IPS-18a (cell line): ENCODE results near the gene DTD2.

ENCODE experiments used
- H3K27ac ChIP-seq: one replicate; pipeline ENCODE4 v1.5.1; 2013; ENCODE audit warnings: low read length
- H3K27me3 ChIP-seq: one replicate; pipeline ENCODE4 v1.6.1; 2013; ENCODE audit warnings: mild to moderate bottlenecking, low read length; ENCODE audit not compliant: control insufficient read depth, insufficient read depth
- H3K36me3 ChIP-seq: one replicate; pipeline ENCODE4 v1.6.1; 2013; ENCODE audit warnings: low read depth, low read length; ENCODE audit not compliant: control insufficient read depth
- H3K4me1 ChIP-seq: one replicate; pipeline ENCODE4 v1.6.1; 2013; ENCODE audit warnings: low read depth, low read length; ENCODE audit not compliant: control insufficient read depth
- H3K4me3 ChIP-seq: one replicate; pipeline ENCODE4 v1.5.1; 2013; ENCODE audit warnings: low read length
- H3K9ac ChIP-seq: one replicate; pipeline ENCODE4 v1.6.1; 2013; ENCODE audit warnings: mild to moderate bottlenecking, low read length, moderate library complexity
- H3K9me3 ChIP-seq: one replicate; pipeline ENCODE4 v1.6.1; 2013; ENCODE audit warnings: low read depth, low read length; ENCODE audit not compliant: control insufficient read depth

DTD2 gene

GRCh38 chr14:31456841-31457664, at the start of gene DTD2:
DTD2 (minus strand) TSS chr14:31457506; CDS start chr14:31457393, 113 bp downstream.
- H3K4me1 ChIP-seq, result peaks cover 9% of the 10 kb centered on the region
- H3K27me3 ChIP-seq, result no peaks in the 10 kb centered on the region
- peak within 1 kb of the TSS; percentile 94 for H3K9ac ChIP-seq
- peak within 1 kb of the TSS; percentile 94 for H3K27ac ChIP-seq
- H3K9me3 ChIP-seq, result no peaks in the 10 kb centered on the region
- H3K4me3 ChIP-seq, result peak within 1 kb of the TSS; percentile 99
- H3K36me3 ChIP-seq, result peaks cover 8% of the 10 kb centered on the region

- Histone ChIP-seq H3K4me1 (no peaks in the 10 kb centered on the region), H3K9ac (no peak overlapping the region), H3K27me3 (no peaks in the 10 kb centered on the region), H3K4me3 (no peak overlapping the region), H3K36me3 (no peaks in the 10 kb centered on the region), H3K27ac (no peak overlapping the region), H3K9me3 (no peaks in the 10 kb centered on the region)
Measured at GRCh38 chr14:31505411-31505810, 48.1 kb upstream of the DTD2 start.

DNA sequence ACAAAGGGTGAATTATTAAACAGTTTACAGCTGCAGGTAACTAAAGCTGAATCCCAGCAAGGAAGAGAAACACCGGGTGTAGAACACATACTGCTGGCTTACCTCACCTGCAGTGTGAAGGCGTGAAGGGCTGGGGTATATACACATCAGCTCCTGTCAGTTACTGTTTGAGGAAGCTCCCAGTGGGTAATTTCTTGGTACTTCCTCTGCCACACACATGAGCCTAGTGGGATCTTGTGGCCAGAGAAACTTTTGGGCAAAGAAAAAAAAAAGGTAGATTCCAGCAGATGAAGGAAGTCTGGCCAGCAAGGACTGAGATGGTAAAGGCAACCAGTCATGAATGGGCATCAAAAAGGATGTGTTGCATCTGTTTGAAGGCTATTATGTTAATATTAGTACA, 44.6 kb upstream of the DTD2 start:
- Histone ChIP-seq H3K36me3 (no peaks in the 10 kb centered on the region), H3K27me3 (no peaks in the 10 kb centered on the region), H3K27ac (no peak overlapping the region), H3K4me1 (no peaks in the 10 kb centered on the region), H3K9ac (no peak overlapping the region), H3K4me3 (no peak overlapping the region), H3K9me3 (no peaks in the 10 kb centered on the region)

DNA sequence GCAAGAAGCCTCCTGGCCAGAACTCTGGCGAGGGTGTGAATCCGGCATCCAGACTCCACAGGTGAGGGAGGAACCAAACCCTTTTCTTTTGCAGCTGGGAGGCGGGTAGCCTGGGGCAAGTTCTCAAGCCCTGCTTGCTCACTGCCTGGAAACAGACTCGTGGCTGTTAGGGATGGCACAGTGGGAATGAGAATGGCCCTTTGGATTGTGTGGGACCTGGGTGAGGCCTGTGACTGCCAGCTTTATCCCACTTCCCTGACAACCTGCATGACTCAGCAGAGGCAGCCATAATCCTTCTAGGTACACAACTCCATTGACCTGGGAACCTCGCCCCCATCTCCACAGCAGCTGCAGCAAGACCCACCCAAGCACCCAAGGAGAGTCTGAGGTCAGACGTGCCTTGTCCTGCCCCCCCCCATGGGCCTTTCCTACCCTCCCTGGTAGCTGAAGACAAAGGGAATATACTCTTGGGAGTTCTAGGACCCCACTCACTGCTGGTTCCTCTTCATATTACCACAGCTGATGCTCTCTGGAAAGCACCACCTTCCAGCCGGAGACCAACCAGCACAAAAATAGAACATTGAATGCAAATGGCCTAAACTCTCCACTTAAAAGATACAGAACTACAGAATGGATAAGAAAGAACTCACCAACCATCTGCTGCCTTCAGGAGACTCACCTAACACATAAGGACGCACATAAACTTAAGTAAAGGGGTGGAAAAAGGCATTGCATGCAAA, 35.6 kb upstream of the DTD2 start:
- H3K4me3 ChIP-seq, result no peak overlapping the region

GRCh38 chr14:31489691-31490090, 32.4 kb upstream of the DTD2 start:
- H3K27ac ChIP-seq, result no peak overlapping the region
- H3K4me3 ChIP-seq, result no peak overlapping the region
- H3K27me3 ChIP-seq, result no peaks in the 10 kb centered on the region
- no peaks in the 10 kb centered on the region for H3K4me1 ChIP-seq
- H3K36me3 ChIP-seq, result no peaks in the 10 kb centered on the region
- H3K9me3 ChIP-seq, result no peaks in the 10 kb centered on the region
- no peak overlapping the region for H3K9ac ChIP-seq

More for the DNA sequence above, 35.6 kb upstream of the DTD2 start:
- H3K4me1 ChIP-seq, result no peaks in the 10 kb centered on the region
- no peaks in the 10 kb centered on the region for H3K9me3 ChIP-seq
- no peak overlapping the region for H3K9ac ChIP-seq
- H3K27me3 ChIP-seq, result no peaks in the 10 kb centered on the region
- no peak overlapping the region for H3K27ac ChIP-seq
- H3K36me3 ChIP-seq, result no peaks in the 10 kb centered on the region

GRCh38 chr14:31487886-31488285, 30.6 kb upstream of the DTD2 start, which contains the start of gene GPR33:
GPR33 (minus strand) TSS chr14:31488039; CDS start chr14:31483965, 4,074 bp downstream.
- no peaks in the 10 kb centered on the region for H3K36me3 ChIP-seq
- H3K4me3 ChIP-seq, result no peak within 1 kb of the TSS
- H3K9me3 ChIP-seq, result no peaks in the 10 kb centered on the region
- no peak within 1 kb of the TSS for H3K9ac ChIP-seq
- no peaks in the 10 kb centered on the region for H3K4me1 ChIP-seq
- H3K27ac ChIP-seq, result no peak within 1 kb of the TSS
- H3K27me3 ChIP-seq, result no peaks in the 10 kb centered on the region

GRCh38 chr14:31486764-31487163, 29.5 kb upstream of the DTD2 start:
- H3K27me3 ChIP-seq, result no peaks in the 10 kb centered on the region
- no peak overlapping the region for H3K27ac ChIP-seq
- no peak overlapping the region for H3K9ac ChIP-seq
- H3K36me3 ChIP-seq, result no peaks in the 10 kb centered on the region
- no peaks in the 10 kb centered on the region for H3K9me3 ChIP-seq
- no peaks in the 10 kb centered on the region for H3K4me1 ChIP-seq
- H3K4me3 ChIP-seq, result no peak overlapping the region

GRCh38 chr14:31484754-31485153, 27.4 kb upstream of the DTD2 start:
- Histone ChIP-seq H3K27ac (no peak overlapping the region), H3K4me1 (no peaks in the 10 kb centered on the region), H3K4me3 (no peak overlapping the region), H3K27me3 (no peaks in the 10 kb centered on the region), H3K9me3 (no peaks in the 10 kb centered on the region), H3K9ac (no peak overlapping the region), H3K36me3 (no peaks in the 10 kb centered on the region)

DNA sequence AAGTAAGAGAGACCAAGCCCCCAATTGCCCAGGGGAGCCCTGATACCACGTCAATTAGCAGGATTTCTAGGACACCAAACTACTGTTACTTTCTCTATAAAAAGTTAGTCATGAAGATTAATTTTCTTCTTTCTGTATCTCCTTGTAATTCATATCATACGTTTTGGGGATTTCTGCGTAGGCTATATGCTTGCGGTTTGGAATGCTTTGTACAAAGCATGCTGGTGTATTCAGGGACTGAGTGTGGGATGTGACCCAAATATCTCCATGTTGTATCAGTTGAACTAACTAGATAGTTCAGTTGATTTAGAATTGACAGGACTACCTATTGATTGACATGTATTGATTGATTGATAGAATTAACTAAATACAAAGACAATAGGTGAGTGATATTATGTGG, 22.9 kb upstream of the DTD2 start:
- H3K27ac ChIP-seq, result no peak overlapping the region
- H3K36me3 ChIP-seq, result no peaks in the 10 kb centered on the region
- H3K4me3 ChIP-seq, result no peak overlapping the region
- H3K9me3 ChIP-seq, result no peaks in the 10 kb centered on the region
- H3K27me3 ChIP-seq, result no peaks in the 10 kb centered on the region
- H3K9ac ChIP-seq, result no peak overlapping the region
- no peaks in the 10 kb centered on the region for H3K4me1 ChIP-seq

DNA sequence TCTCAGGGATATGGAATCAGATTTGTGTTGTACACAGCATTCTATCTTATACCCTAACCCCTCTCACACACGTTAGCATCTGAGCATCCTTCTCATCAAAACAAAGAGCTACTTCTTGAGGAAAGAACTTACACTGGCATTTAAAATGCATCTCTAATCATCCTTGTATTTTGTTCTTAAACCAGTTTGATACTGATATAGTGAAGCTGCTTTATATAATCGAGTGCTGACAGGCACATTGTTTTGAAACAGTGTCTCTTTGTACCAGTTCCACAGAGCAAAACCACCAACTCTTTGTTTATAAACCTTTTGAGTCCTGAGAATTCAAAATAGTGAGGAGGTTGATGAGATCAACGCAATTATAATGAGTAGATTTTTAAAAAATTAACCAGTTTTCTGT, 21.7 kb upstream of the DTD2 start:
- Histone ChIP-seq H3K9ac (no peak overlapping the region), H3K4me3 (no peak overlapping the region), H3K9me3 (no peaks in the 10 kb centered on the region), H3K36me3 (no peaks in the 10 kb centered on the region), H3K27me3 (no peaks in the 10 kb centered on the region), H3K27ac (no peak overlapping the region), H3K4me1 (no peaks in the 10 kb centered on the region)

- H3K9ac ChIP-seq, result no peak overlapping the region
- H3K27me3 ChIP-seq, result no peaks in the 10 kb centered on the region
- H3K9me3 ChIP-seq, result no peaks in the 10 kb centered on the region
- H3K4me1 ChIP-seq, result no peaks in the 10 kb centered on the region
- H3K36me3 ChIP-seq, result no peaks in the 10 kb centered on the region
- H3K27ac ChIP-seq, result no peak overlapping the region
- no peak overlapping the region for H3K4me3 ChIP-seq
Measured at GRCh38 chr14:31477248-31477647, 19.9 kb upstream of the DTD2 start.
